ENCODE data around the gene EEA1. TPM values are rescaled to one million over a fixed set of nuclear protein-coding genes. Genes with fewer than 3 reads are reported as not detected.
"Not testable (repeated sequence)": the region's sequence is repeated elsewhere in the genome, so short reads cannot be mapped to it uniquely, and the experiment has no call there.

Gene EEA1
- total RNA-seq: 22.1 TPM
- long read RNA-seq, full-length matches to known transcripts: 6 of 14 reads
- long read RNA-seq, partial matches to known transcripts: 6 of 14 reads
- long read RNA-seq, other reads (novel, unspliced or antisense): 2 of 14 reads

- intact Hi-C loops (cut with DNase I): no loop called here
- ATAC-seq (ENCODE audit: poor library complexity) (peak; percentile 96), DNase-seq (peak; percentile 99)
Observed at GRCh38 chr12:92928962-92929915, at the start of gene EEA1. EEA1 (minus strand) TSS chr12:92929295; CDS start chr12:92929066, 229 bp downstream.

- no peak for ATAC-seq (ENCODE audit: poor library complexity)
- no peak for DNase-seq
- intact Hi-C loops (cut with DNase I): no loop called here
Observed at GRCh38 chr12:92978607-92979006, 49.5 kb upstream of the EEA1 start.

GRCh38 chr12:92977326-92977725 is 48.2 kb upstream of the EEA1 start:
- no peak for ATAC-seq (ENCODE audit: poor library complexity)
- no peak for DNase-seq
- intact Hi-C loops (cut with DNase I): no loop called here

- no peak for ATAC-seq (ENCODE audit: poor library complexity)
- DNase-seq: no peak
- intact Hi-C loops (cut with DNase I): no loop called here
Observed at GRCh38 chr12:92974759-92975158, 45.7 kb upstream of the EEA1 start.

- DNase-seq (no peak), ATAC-seq (ENCODE audit: poor library complexity) (peak; percentile 47)
- intact Hi-C loops (cut with DNase I): no loop called here
Observed at GRCh38 chr12:92973614-92974013, 44.5 kb upstream of the EEA1 start.

- ATAC-seq (ENCODE audit: poor library complexity) (peak; percentile 77), DNase-seq (no peak)
- intact Hi-C loops (cut with DNase I): no loop called here
Observed at GRCh38 chr12:92971859-92972524, 42.9 kb upstream of the EEA1 start.

- ATAC-seq (ENCODE audit: poor library complexity) (no peak), DNase-seq (no peak)
- intact Hi-C loops (cut with DNase I): no loop called here
Observed at GRCh38 chr12:92968176-92968813, 39.2 kb upstream of the EEA1 start.

GRCh38 chr12:92964378-92964777 is 35.3 kb upstream of the EEA1 start:
- ATAC-seq (ENCODE audit: poor library complexity); intact Hi-C loops (cut with DNase I); DNase-seq: not testable (repeated sequence)

- intact Hi-C loops (cut with DNase I): no loop called here
- ATAC-seq (ENCODE audit: poor library complexity) (no peak), DNase-seq (no peak)
Observed at GRCh38 chr12:92961949-92962348, 32.9 kb upstream of the EEA1 start.

- DNase-seq: no peak
- intact Hi-C loops (cut with DNase I): no loop called here
- no peak for ATAC-seq (ENCODE audit: poor library complexity)
Observed at GRCh38 chr12:92955997-92956663, 27.0 kb upstream of the EEA1 start.

GRCh38 chr12:92953747-92954146 is 24.7 kb upstream of the EEA1 start:
- DNase-seq: no peak
- intact Hi-C loops (cut with DNase I): no loop called here
- no peak for ATAC-seq (ENCODE audit: poor library complexity)

- ATAC-seq (ENCODE audit: poor library complexity) (no peak), DNase-seq (no peak)
- intact Hi-C loops (cut with DNase I): no loop called here
Observed at GRCh38 chr12:92952394-92952793, 23.3 kb upstream of the EEA1 start.

GRCh38 chr12:92951006-92951405 is 21.9 kb upstream of the EEA1 start:
- intact Hi-C loops (cut with DNase I): no loop called here
- ATAC-seq (ENCODE audit: poor library complexity) (no peak), DNase-seq (no peak)

- ATAC-seq (ENCODE audit: poor library complexity) (no peak), DNase-seq (no peak)
- intact Hi-C loops (cut with DNase I): no loop called here
Observed at GRCh38 chr12:92950011-92950410, 20.9 kb upstream of the EEA1 start.

- intact Hi-C loops (cut with DNase I): no loop called here
- ATAC-seq (ENCODE audit: poor library complexity) (no peak), DNase-seq (no peak)
Observed at GRCh38 chr12:92949466-92949865, 20.4 kb upstream of the EEA1 start.

GRCh38 chr12:92947589-92948215 is 18.6 kb upstream of the EEA1 start:
- ATAC-seq (ENCODE audit: poor library complexity) (no peak), DNase-seq (no peak)
- intact Hi-C loops (cut with DNase I): no loop called here

- intact Hi-C loops (cut with DNase I): no loop called here
- DNase-seq (no peak), ATAC-seq (ENCODE audit: poor library complexity) (no peak)
Observed at GRCh38 chr12:92945659-92946220, 16.6 kb upstream of the EEA1 start.

Measured in Right ventricle myocardium superior (tissue), 1 donor.